ENCODE results near the gene RAPGEF5. TPM values are rescaled to one million over a fixed set of nuclear protein-coding genes. Genes with fewer than 3 reads are reported as not detected.

RAPGEF5 gene
- polyA plus RNA-seq, 1 donor (not counting 4 experiments of a cell fraction or from before 2014, with no cell fraction given) = 2.1 TPM

GRCh38 chr7:22316914-22317313, 40.0 kb downstream of the RAPGEF5 start:
- DNase-seq (ENCODE audit: low read depth, low spot score) (no peak), FAIRE-seq (no peak)
- Histone ChIP-seq H3K9ac (ENCODE audit: control insufficient read depth, extremely low read depth, insufficient read depth, low read length) (no peak overlapping the region), H3K9me3 (ENCODE audit: control insufficient read depth, low read depth, low read length) (no peaks in the 10 kb centered on the region), H4K20me1 (ENCODE audit: control insufficient read depth, extremely low read depth, insufficient read depth, low read length) (no peaks in the 10 kb centered on the region), H2AFZ (ENCODE audit: control insufficient read depth, low read length) (no peak overlapping the region), H3K79me2 (ENCODE audit: control insufficient read depth, insufficient read depth, low read length) (no peaks in the 10 kb centered on the region), H3K27ac (ENCODE audit: control insufficient read depth, insufficient read depth, low read length) (no peak overlapping the region), H3K27me3 (ENCODE audit: control insufficient read depth, extremely low read depth, insufficient read depth, low read length) (no peaks in the 10 kb centered on the region), H3K9me1 (ENCODE audit: control insufficient read depth, extremely low read depth, insufficient read depth, low read length) (peaks cover 2% of the 10 kb centered on the region), H3K4me2 (ENCODE audit: control insufficient read depth, extremely low read depth, insufficient read depth, low read depth, low read length) (no peak overlapping the region), H3K4me3 (ENCODE audit: control insufficient read depth in 2 of 3, extremely low read depth in 1 of 3, insufficient read depth in 2 of 3, low read depth in 1 of 3, low read length in 3 of 3) (no peak overlapping the region), H3K4me1 (ENCODE audit: control insufficient read depth, extremely low read depth, insufficient read depth, low read length) (peaks cover 7% of the 10 kb centered on the region), H3K36me3 (ENCODE audit: control insufficient read depth in 2 of 2, extremely low read depth in 1 of 2, insufficient read depth in 2 of 2, low read length in 2 of 2) (peaks cover 0 to 4% of the 10 kb centered on the region in 2 experiments)
- TF ChIP-seq CTCF (optimal IDR thresholded peaks at IDR 0.05 in 1 of 3, IDR thresholded peaks at IDR 0.05 in 1 of 3, conservative IDR thresholded peaks at IDR 0.05 in 1 of 3; ENCODE audit: extremely low read depth in 1 of 3, insufficient read depth in 2 of 3, low read length in 3 of 3) = no peak
- TF ChIP-seq EZH2 (IDR thresholded peaks at IDR 0.05; ENCODE audit: low read length) = no peak
- dilution Hi-C loops (cut with MboI; ENCODE audit: extremely low pct_ligation_motif_present, low sequenced_read_pairs) = no loop called here

GRCh38 chr7:22307816-22308215, 49.1 kb downstream of the RAPGEF5 start:
- no peak overlapping the region for H2AFZ ChIP-seq (ENCODE audit: control insufficient read depth, low read length)
- H3K79me2 ChIP-seq (ENCODE audit: control insufficient read depth, insufficient read depth, low read length) = no peaks in the 10 kb centered on the region
- no peaks in the 10 kb centered on the region for H3K4me1 ChIP-seq (ENCODE audit: control insufficient read depth, extremely low read depth, insufficient read depth, low read length)
- no peak overlapping the region for H3K27ac ChIP-seq (ENCODE audit: control insufficient read depth, insufficient read depth, low read length)
- dilution Hi-C loops (cut with MboI; ENCODE audit: extremely low pct_ligation_motif_present, low sequenced_read_pairs) = no loop called here
- FAIRE-seq (no peak), DNase-seq (ENCODE audit: low read depth, low spot score) (no peak)
- H3K9ac ChIP-seq (ENCODE audit: control insufficient read depth, extremely low read depth, insufficient read depth, low read length) = no peak overlapping the region
- H4K20me1 ChIP-seq (ENCODE audit: control insufficient read depth, extremely low read depth, insufficient read depth, low read length) = no peaks in the 10 kb centered on the region
- H3K9me1 ChIP-seq (ENCODE audit: control insufficient read depth, extremely low read depth, insufficient read depth, low read length) = no peaks in the 10 kb centered on the region
- no peak overlapping the region for H3K4me2 ChIP-seq (ENCODE audit: control insufficient read depth, extremely low read depth, insufficient read depth, low read depth, low read length)
- peaks cover 0 to 5% of the 10 kb centered on the region in 2 experiments for H3K36me3 ChIP-seq (ENCODE audit: control insufficient read depth in 2 of 2, extremely low read depth in 1 of 2, insufficient read depth in 2 of 2, low read length in 2 of 2)
- TF ChIP-seq CTCF (optimal IDR thresholded peaks at IDR 0.05 in 1 of 3, IDR thresholded peaks at IDR 0.05 in 1 of 3, conservative IDR thresholded peaks at IDR 0.05 in 1 of 3; ENCODE audit: extremely low read depth in 1 of 3, insufficient read depth in 2 of 3, low read length in 3 of 3) (no peak), EZH2 (IDR thresholded peaks at IDR 0.05; ENCODE audit: low read length) (no peak)
- no peaks in the 10 kb centered on the region for H3K9me3 ChIP-seq (ENCODE audit: control insufficient read depth, low read depth, low read length)
- H3K27me3 ChIP-seq (ENCODE audit: control insufficient read depth, extremely low read depth, insufficient read depth, low read length) = no peaks in the 10 kb centered on the region
- H3K4me3 ChIP-seq (ENCODE audit: control insufficient read depth in 2 of 3, extremely low read depth in 1 of 3, insufficient read depth in 2 of 3, low read depth in 1 of 3, low read length in 3 of 3) = no peak overlapping the region

Data from keratinocyte (primary cell).